NCI-H82 (cell line): ENCODE data around the gene SPDYE17.
"Not testable (repeated sequence)": the region's sequence is repeated elsewhere in the genome, so short reads cannot be mapped to it uniquely, and the experiment has no call there.

Experiments
- DNase-seq: peaks from one replicate; lab custom pipeline; 2025; lab: John Stamatoyannopoulos, UW

Gene SPDYE17

DNA sequence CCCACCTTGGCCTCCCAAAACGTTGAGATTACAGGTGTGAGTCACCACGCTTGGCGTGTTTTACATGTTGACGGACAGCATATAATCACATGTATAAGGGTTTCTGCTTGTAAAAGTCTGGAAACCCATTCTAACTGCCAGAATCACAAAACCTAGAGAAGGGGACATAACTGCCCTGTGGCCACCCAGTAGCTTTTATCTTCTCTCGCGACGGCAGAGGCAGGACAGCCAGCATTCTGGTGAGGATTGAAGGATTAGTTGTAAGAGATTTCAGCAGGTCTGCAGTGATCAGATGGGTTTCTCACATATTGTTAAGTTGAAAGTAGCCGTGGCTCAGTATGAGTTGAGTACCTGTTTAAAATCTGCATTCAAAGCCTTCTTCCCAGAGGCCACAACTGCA, 59.8 kb downstream of the SPDYE17 start:
- not testable (repeated sequence) for DNase-seq
